GM12864 (cell line): ENCODE measurements around the gene PROZ.
A peak's percentile ranks its signal among the peaks of the same experiment; 100 is the strongest.

Experiments
- DNase-seq: peaks from one replicate; pipeline ENCODE4 v3.0.0-alpha.2; 2011; ENCODE audit warnings: low read depth
- H3K4me3 ChIP-seq: 2 replicates; pipeline ENCODE4 v1.5.1; 2011; ENCODE audit warnings: mild to moderate bottlenecking, low read depth, low read length, control low read depth
- TF ChIP-seq, protein P1 (sequence below): IDR thresholded peaks from 2 replicates; pipeline ENCODE4 v1.5.1; 2011; ENCODE audit warnings: low read depth, mild to moderate bottlenecking, moderate library complexity, low read length, control low read depth, inconsistent platforms; ENCODE audit errors: missing control alignments

PROZ gene

DNA sequence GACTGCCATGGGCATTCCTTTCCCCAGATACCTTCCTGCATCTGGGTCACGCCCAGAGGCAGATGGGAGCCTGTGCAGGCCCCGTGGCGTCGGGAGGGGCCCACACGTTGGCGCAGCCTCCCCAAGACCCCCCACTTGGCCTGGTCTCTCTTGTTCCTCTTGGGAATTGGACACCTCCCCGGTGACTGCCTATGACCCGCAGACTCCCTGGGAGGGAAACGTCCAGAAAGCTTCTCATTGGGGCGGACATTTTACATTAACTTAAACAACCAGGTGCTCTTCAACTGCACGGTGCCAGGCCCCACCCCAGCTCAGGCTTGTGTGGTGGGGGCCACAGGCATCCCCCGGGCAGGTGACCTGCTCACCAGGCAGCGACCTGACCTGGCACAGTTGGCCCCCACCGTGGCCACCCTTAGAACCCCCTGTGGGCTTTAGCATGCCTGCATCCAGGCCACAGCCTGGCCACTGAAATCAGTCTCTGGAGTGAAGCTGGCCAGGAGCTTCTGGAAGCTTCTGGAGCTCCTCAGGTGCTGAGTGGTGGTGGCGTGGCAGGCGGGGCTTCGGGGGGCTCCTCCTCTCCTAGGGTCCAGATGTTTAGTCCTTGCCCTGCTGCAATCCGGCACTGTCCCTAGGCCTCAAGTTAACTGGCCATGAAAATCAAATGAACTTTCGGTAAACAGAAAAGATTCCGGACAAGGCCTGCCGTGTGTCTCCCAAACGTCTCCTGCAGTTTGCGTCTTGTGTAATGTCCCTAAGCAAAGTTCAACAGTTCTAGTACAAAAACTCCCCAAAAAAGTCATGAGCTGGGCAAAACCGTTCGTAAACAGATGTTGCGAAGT, 8.5 kb upstream of the PROZ start:
- DNase-seq = no peak
- TF ChIP-seq, protein P1, sequence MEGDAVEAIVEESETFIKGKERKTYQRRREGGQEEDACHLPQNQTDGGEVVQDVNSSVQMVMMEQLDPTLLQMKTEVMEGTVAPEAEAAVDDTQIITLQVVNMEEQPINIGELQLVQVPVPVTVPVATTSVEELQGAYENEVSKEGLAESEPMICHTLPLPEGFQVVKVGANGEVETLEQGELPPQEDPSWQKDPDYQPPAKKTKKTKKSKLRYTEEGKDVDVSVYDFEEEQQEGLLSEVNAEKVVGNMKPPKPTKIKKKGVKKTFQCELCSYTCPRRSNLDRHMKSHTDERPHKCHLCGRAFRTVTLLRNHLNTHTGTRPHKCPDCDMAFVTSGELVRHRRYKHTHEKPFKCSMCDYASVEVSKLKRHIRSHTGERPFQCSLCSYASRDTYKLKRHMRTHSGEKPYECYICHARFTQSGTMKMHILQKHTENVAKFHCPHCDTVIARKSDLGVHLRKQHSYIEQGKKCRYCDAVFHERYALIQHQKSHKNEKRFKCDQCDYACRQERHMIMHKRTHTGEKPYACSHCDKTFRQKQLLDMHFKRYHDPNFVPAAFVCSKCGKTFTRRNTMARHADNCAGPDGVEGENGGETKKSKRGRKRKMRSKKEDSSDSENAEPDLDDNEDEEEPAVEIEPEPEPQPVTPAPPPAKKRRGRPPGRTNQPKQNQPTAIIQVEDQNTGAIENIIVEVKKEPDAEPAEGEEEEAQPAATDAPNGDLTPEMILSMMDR = no peak
- no peak overlapping the region for H3K4me3 ChIP-seq

DNA sequence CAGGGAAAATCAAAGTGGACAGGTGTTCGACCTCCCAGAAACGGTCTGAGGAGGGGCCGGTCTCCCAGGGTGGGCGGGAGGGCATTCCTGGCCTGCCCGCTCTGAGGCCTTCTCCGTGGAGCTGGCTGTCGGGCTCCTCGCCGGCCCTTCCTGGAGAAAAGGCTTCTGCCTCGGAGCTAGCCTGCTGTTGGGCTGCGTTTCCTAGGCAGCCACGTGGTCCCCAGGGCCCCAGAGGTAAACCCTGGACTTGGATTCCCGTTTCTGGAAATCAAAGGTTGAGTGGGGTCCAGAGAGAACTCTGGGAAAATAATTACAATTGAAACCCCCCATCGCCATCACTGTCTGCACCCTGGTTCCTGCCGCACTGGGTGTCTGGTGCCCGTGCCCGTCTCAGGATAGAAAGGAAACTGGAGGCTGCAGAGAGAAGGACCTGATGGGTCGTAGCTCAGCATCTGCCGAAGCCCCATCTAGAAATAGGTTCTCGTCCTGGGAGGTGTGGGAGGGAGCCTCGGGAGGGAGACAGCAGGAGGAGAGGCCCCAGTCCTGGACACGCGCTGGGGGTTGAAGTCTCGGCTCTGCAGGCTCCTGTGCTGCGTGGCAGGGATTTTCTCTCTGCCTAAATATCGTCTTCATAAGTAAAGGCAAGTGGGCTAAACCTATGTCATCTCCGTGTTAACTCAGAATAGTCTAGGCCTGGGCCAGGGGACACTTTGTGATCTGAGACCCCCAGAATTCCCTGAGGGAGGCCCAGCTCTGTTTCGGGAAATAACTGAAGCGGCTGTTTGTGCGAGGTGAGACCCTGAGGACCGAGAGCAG, 7.7 kb upstream of the PROZ start:
- TF ChIP-seq, protein P1 = no peak
- DNase-seq = no peak
- no peak overlapping the region for H3K4me3 ChIP-seq

DNA sequence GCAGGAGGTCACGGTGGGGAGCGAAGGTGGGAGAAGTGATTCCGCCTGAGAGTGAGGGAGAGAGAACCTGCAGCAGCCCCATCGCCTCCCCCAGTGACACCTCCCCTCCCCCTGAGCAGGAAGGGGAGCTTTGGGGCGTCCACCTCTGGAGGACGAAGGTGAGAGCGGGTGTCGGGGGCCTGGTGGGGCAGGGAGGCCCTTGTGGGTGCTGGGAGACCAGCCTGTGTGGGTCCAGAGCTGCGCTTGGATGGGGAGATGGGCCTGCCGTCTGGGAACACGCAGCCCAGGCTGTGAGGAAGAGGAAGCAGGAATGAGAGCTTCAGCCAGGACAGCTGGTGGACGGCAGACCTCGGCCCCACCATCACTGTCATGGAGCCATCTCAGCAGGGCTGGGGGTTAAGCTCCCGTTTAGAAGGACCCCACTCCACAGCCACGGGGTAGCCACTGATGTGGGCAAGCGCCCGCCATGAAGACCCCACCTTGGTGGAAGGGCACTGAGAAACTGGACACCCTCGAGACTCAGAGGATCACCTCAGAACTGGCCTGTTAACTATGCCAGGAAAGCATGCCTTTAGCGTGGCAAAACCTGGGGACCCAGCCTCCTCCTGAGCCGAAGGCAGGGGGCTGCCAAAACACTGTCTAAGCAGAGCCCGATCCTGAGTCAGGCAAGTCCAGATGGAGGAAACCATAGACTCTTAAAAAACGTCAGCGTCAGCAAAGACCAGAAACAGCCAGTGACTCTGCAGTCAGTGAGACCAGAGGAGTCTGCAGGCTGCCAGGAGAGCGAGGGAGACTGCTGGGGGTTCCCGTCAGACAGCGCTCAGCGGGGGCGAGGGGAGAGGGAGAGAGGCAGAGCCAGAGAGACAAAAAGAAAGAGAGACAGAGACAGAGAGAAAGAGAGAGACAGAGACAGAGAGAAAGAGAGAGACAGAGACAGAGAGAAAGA, 6.4 kb upstream of the PROZ start:
- no peak for DNase-seq
- TF ChIP-seq, protein P1 = no peak
- no peak overlapping the region for H3K4me3 ChIP-seq

DNA sequence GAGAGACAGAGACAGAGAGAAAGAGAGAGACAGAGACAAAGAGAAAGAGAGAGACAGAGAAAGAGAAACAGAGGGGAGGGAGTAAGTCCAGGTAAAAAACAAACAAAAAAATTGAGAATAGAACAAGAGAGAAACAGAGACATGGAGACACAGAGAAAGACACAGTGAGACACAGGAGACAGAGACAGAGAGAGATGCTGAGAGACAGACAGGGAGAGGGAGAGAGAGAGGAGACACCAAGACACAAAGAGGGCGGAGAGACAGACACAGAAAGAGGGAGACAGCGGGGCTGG, 5.8 kb upstream of the PROZ start:
- no peak for DNase-seq
- H3K4me3 ChIP-seq = no peak overlapping the region
- TF ChIP-seq, protein P1 = no peak

DNA sequence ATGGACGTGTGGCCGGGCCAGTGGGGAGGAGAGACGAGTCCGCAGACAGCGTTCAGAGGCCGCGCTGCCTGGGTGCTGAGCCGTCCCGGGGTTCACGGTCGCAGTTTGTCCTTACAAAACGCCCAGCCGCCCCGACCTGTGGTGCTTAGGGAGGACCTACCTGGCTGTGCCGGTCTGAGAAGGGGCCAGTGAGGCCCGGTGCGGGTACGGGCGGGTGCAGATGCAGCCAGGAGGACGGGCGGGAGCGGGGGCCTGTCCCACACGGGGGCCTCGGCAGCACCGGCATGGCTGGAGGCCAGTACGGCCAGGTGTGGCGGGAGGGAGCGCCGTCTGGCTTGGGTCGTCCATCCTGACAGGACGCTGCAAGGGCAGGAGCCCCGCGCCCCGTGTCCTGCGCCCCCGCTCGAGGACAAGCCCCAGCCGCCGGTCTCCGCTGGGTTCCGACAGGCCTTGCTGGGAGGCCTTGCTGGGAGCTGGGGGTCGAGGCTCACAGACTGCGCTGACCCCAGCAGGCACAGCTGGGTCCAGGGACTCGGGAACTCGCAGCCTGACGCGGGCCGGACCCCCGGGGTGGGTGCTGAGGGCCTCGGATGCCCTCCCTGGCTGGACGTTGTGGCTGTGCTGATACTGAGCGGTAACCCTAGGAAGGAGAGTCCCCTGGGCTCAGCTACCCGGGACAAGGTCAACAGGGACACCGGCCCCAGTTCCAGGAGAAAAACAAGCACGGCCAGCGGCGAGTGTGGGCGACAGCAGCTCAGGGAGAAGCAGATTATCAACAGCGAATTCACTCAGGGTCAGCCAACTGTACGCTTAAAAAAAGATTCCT, 5.3 kb upstream of the PROZ start:
- peak overlapping the region; percentile 19 for H3K4me3 ChIP-seq
- TF ChIP-seq, protein P1 = no peak
- DNase-seq = no peak
